ENCODE results near the gene PIK3R2. TPM values are rescaled to one million over a fixed set of nuclear protein-coding genes. Genes with fewer than 3 reads are reported as not detected.

Gene PIK3R2
- total and polyA plus RNA-seq, 2 of the 8 experiments (the other 6 are each of a cell fraction or from before 2014, with no cell fraction given): 21.7 to 57.1 TPM

- Histone ChIP-seq H3K23me2 (ENCODE audit: low read depth, low read length) (peaks cover 6% of the 10 kb centered on the region; the same call in 1 of the 2 replicates), H3K18ac (ENCODE audit: extremely low read depth, low read length) (no peak overlapping the region), H3K79me1 (ENCODE audit: low read depth, low read length) (no peaks in the 10 kb centered on the region), H3K79me2 (ENCODE audit: control insufficient read depth in 1 of 2, insufficient read depth in 2 of 2, low read length in 2 of 2) (no peaks in the 10 kb centered on the region), H3K9me3 (ENCODE audit: insufficient read depth in 2 of 2, low read depth in 1 of 2, low read length in 1 of 2) (no peaks in the 10 kb centered on the region), H3K27me3 (replicated peaks in 1 of 4; ENCODE audit: control insufficient read depth in 3 of 4, extremely low read depth in 1 of 4, insufficient read depth in 3 of 4, low read length in 3 of 4) (peaks cover 0 to 17% (median 7%) of the 10 kb centered on the region in 4 experiments; a peak in 5 of 7 replicates), H2AFZ (ENCODE audit: low read length) (no peak overlapping the region), H2BK5ac (ENCODE audit: low read depth, low read length) (no peak overlapping the region), H2BK120ac (replicated peaks; ENCODE audit: low read depth, low read length) (no peak overlapping the region), H3K4me2 (ENCODE audit: insufficient read depth in 1 of 2, low read depth in 2 of 2, low read length in 2 of 2) (no peak overlapping the region), H3K9ac (replicated peaks in 1 of 4; ENCODE audit: extremely low read depth in 1 of 4, low read depth in 3 of 4, low read length in 3 of 4) (no peak overlapping the region), H4K91ac (replicated peaks; ENCODE audit: insufficient read length, low read length) (no peak overlapping the region), H2BK20ac (ENCODE audit: low read length) (no peak overlapping the region), H3K27ac (ENCODE audit: low read depth, low read length) (no peak overlapping the region), H3K36me3 (ENCODE audit: control insufficient read depth in 2 of 4, insufficient read depth in 4 of 4, low read length in 3 of 4) (peaks cover 4 to 12% (median 7%) of the 10 kb centered on the region in 4 experiments; a peak in 6 of 8 replicates), H3K23ac (ENCODE audit: insufficient read length) (no peak overlapping the region), H3K14ac (ENCODE audit: insufficient read length) (no peak overlapping the region), H2BK15ac (ENCODE audit: low read length) (no peak overlapping the region), H3K4ac (replicated peaks; ENCODE audit: insufficient read length, low read depth, low read length) (no peak overlapping the region), H4K8ac (ENCODE audit: extremely low read depth, insufficient read depth, low read length) (no peak overlapping the region), H3K4me3 (ENCODE audit: extremely low read depth in 1 of 4, insufficient read depth in 2 of 4, low read depth in 3 of 4, low read length in 4 of 4) (no peak overlapping the region), H4K20me1 (replicated peaks in 1 of 2; ENCODE audit: control insufficient read depth in 1 of 2, insufficient read depth in 2 of 2, low read length in 2 of 2) (peaks cover 0 to 1% of the 10 kb centered on the region in 2 experiments), H2BK12ac (ENCODE audit: low read depth, low read length) (no peak overlapping the region), H2AK5ac (ENCODE audit: low read depth, low read length) (0 out of 2 replicates have a peak overlapping the region, but pooled peaks have one; percentile 41), H3K56ac (replicated peaks; ENCODE audit: insufficient read length, low read depth, low read length) (no peak overlapping the region), H4K5ac (ENCODE audit: insufficient read length, low read depth, low read length) (no peak overlapping the region), H3K4me1 (replicated peaks in 1 of 4; ENCODE audit: control insufficient read depth in 3 of 4, insufficient read depth in 4 of 4, low read length in 3 of 4) (peaks cover 0 to 5% (median 2%) of the 10 kb centered on the region in 4 experiments; a peak in 2 of 7 replicates)
- ChIA-PET POLR2A (ENCODE audit: partially characterized antibody) (interaction anchor here (0.6 to 1.8 kb wide), 8 partner anchors 9 to 127 kb away, joined by 3 to 7 read pairs (median 4); partner anchors contain the start of gene JUND), CTCF (ENCODE audit: partially characterized antibody) (interaction anchor here (0.8 to 1.4 kb wide), 5 partner anchors 9 to 81 kb away, joined by 3 to 4 read pairs (median 3); no protein-coding TSS in a partner anchor)
- TF ChIP-seq KDM1A (IDR thresholded peaks at IDR 0.05; ENCODE audit: borderline replicate concordance, low read length): peak; percentile 90
- TF ChIP-seq CBX8 (IDR thresholded peaks at IDR 0.05; ENCODE audit: borderline replicate concordance, low read depth, low read length): no peak
- no peak for TF ChIP-seq EGR1 (IDR thresholded peaks at IDR 0.05; ENCODE audit: borderline replicate concordance, low read depth, low read length)
- WGBS, 2 experiments (ENCODE audit: extremely low coverage in 1 of 2, insufficient coverage in 1 of 2, insufficient read length in 1 of 2, insufficient replicate concordance in 2 of 2, low coverage in 1 of 2, low lambda C conversion rate in 2 of 2, missing lambda C conversion rate in 1 of 2): 76% methylated on average over 7 of the region's 7 CpGs; no CpG with 5 or more reads in 1 of the 2 experiments
- DNase-seq (ENCODE audit: low read depth in 1 of 2, low spot score in 2 of 2): no peak
- no peak for FAIRE-seq
Observed at GRCh38 chr19:18172331-18173053, 19.5 kb downstream of the PIK3R2 start.
